Measurements from ENCODE around the gene SUCLG2.

SUCLG2 gene

GRCh38 chr3:67405193-67405592, 249.2 kb downstream of the SUCLG2 start:
- DNase-seq (ENCODE audit: extremely low read depth in 1 of 2, low read depth in 1 of 2) = no peak

GRCh38 chr3:67402873-67403272, 251.5 kb downstream of the SUCLG2 start:
- DNase-seq (ENCODE audit: extremely low read depth in 1 of 2, low read depth in 1 of 2) = no peak

GRCh38 chr3:67401921-67402320, 252.5 kb downstream of the SUCLG2 start:
- DNase-seq (ENCODE audit: extremely low read depth in 1 of 2, low read depth in 1 of 2) = no peak

GRCh38 chr3:67400476-67400875, 253.9 kb downstream of the SUCLG2 start:
- no peak for DNase-seq (ENCODE audit: extremely low read depth in 1 of 2, low read depth in 1 of 2)

- DNase-seq (ENCODE audit: extremely low read depth in 1 of 2, low read depth in 1 of 2) = no peak
These were observed 265.2 kb downstream of the SUCLG2 start for GRCh38 chr3:67389176-67389575.

GRCh38 chr3:67388738-67389137, 265.7 kb downstream of the SUCLG2 start:
- DNase-seq (ENCODE audit: extremely low read depth in 1 of 2, low read depth in 1 of 2) = no peak

GRCh38 chr3:67386451-67386850, 268.0 kb downstream of the SUCLG2 start:
- no peak for DNase-seq (ENCODE audit: extremely low read depth in 1 of 2, low read depth in 1 of 2)

- no peak for DNase-seq (ENCODE audit: extremely low read depth in 1 of 2, low read depth in 1 of 2)
These were observed 269.5 kb downstream of the SUCLG2 start for GRCh38 chr3:67384760-67385397.

GRCh38 chr3:67384016-67384415, 270.4 kb downstream of the SUCLG2 start:
- DNase-seq (ENCODE audit: extremely low read depth in 1 of 2, low read depth in 1 of 2) = no peak

GRCh38 chr3:67383379-67383778, 271.0 kb downstream of the SUCLG2 start:
- no peak for DNase-seq (ENCODE audit: extremely low read depth in 1 of 2, low read depth in 1 of 2)

- no peak for DNase-seq (ENCODE audit: extremely low read depth in 1 of 2, low read depth in 1 of 2)
These were observed 271.9 kb downstream of the SUCLG2 start for GRCh38 chr3:67382536-67382935.

GRCh38 chr3:67381667-67382272, 272.6 kb downstream of the SUCLG2 start:
- no peak for DNase-seq (ENCODE audit: extremely low read depth in 1 of 2, low read depth in 1 of 2)

- DNase-seq (ENCODE audit: extremely low read depth in 1 of 2, low read depth in 1 of 2) = no peak
These were observed 274.3 kb downstream of the SUCLG2 start for GRCh38 chr3:67380118-67380517.

- DNase-seq (ENCODE audit: extremely low read depth in 1 of 2, low read depth in 1 of 2) = no peak
These were observed 277.1 kb downstream of the SUCLG2 start for GRCh38 chr3:67377299-67377698.

GRCh38 chr3:67376416-67376815, 278.0 kb downstream of the SUCLG2 start:
- no peak for DNase-seq (ENCODE audit: extremely low read depth in 1 of 2, low read depth in 1 of 2)

- no peak for DNase-seq (ENCODE audit: extremely low read depth in 1 of 2, low read depth in 1 of 2)
These were observed 278.4 kb downstream of the SUCLG2 start for GRCh38 chr3:67375976-67376375.

- peak in 1 of 2 donors; percentile 43 for DNase-seq (ENCODE audit: extremely low read depth in 1 of 2, low read depth in 1 of 2)
These were observed 291.7 kb downstream of the SUCLG2 start for GRCh38 chr3:67362686-67363085.

GRCh38 chr3:67361770-67362169, 292.6 kb downstream of the SUCLG2 start:
- DNase-seq (ENCODE audit: extremely low read depth in 1 of 2, low read depth in 1 of 2) = no peak

- no peak for DNase-seq (ENCODE audit: extremely low read depth in 1 of 2, low read depth in 1 of 2)
These were observed 293.1 kb downstream of the SUCLG2 start for GRCh38 chr3:67361323-67361722.

- no peak for DNase-seq (ENCODE audit: extremely low read depth in 1 of 2, low read depth in 1 of 2)
These were observed 296.6 kb downstream of the SUCLG2 start for GRCh38 chr3:67357610-67358458.

GRCh38 chr3:67349551-67350174, 304.7 kb downstream of the SUCLG2 start:
- peak in 1 of 2 donors; percentile 52 for DNase-seq (ENCODE audit: extremely low read depth in 1 of 2, low read depth in 1 of 2)

Measured in stimulated activated CD8-positive, alpha-beta memory T cell treated with anti-CD3 and anti-CD28 coated beads, Interleukin-7, amount 100 ng/mL, for 48 hours (primary cell).